GM08714 (cell line): ENCODE data around the gene HOXB7.

Source experiments
- H3K4me3 ChIP-seq: fragments of 200-500 bp; sonication (Bioruptor generic); 2 replicates; pipeline ENCODE4 v1.5.1; 2014; ENCODE audit warnings: mild to moderate bottlenecking, low read length, inconsistent platforms
- ZNF274 ChIP-seq: IDR thresholded peaks from 2 replicates; pipeline ENCODE4 v1.6.1; 2012; ENCODE audit warnings: mild to moderate bottlenecking, low read depth, low read length

HOXB7 gene

DNA sequence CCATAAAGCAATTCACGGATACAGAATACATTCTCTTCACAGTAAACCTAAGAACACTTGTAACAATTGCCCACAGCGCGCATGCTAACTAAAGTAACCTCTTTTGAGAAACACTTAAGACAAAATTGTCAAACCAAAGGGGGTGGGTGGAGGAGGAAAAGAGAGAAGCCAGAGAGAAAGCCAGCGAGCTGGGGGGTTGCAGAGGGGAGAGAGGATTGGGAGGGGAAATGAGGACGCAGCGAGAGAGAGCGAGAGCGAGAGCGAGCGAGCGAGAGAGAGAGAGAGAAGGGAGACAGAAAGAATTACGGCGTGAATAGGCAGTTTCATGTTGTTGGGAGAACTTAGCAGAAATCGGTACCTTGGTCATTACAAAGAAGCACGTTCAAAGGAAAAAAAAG, 1.6 kb upstream of the HOXB7 start:
- H3K4me3 ChIP-seq, result peak overlapping the region; percentile 28; the same call in 1 of the 2 replicates
- TF ChIP-seq ZNF274, result no peak

DNA sequence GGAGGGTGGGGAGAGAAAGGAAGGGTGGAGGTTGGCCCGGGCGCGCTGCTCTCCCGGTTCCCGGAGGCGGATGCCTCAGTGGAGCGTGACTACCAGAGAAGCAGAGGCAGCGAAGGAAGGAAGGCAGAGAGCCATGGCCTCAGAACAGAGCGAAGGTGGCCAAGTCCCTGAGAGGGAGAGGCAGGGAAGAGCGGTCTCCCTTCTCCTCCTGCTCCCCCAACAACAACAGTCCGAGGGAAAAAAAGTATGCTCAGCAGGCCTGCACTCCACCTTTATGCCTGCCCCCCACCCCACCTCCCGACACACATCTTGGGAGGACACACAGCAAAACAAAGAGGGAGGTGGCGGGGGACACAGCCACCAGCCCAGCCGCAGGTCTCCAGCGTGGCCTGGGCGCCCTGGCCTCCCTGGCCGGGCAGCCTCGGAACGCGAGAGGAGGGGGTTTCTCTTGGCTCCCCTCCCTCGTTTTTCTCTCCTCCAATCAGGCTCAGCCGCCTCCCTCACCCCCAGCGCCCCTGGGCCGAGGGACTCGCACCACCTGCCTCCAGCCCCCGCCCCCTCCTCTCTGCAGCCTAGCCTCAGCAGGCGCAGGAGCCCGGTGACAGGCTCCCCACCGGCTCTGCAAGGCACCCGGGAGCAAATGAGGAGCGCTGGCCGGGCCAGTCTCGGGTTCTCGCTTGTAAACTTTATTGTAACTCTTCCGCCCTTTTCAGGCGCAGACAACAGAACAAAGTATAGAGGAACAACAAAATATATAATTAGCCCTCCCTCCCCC, 1.1 kb upstream of the HOXB7 start:
- no peak for TF ChIP-seq ZNF274
- peak overlapping the region; percentile 73 for H3K4me3 ChIP-seq

DNA sequence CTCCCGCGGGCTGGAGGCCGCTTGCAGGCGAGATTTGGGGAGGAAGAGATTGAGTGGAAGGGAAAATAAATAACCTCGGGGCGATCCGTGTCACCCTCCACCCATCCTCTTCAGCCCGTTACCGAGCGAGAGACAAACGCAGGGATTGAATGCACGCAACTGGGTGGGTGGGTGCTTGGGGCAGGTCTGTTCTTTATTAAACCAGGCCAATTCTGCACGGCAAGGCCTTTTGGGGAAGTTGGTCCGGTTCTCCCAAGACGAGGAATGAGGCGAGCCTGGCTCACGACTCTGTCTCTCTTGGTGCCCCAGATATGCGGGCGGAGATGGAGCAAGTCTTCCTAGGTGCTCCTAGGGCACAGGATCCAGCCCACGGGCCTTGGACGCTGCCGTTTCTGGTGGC, 396 bp upstream of the HOXB7 start:
- TF ChIP-seq ZNF274, result no peak
- peak overlapping the region; percentile 73 for H3K4me3 ChIP-seq

GRCh38 chr17:48609759-48610281, 997 bp downstream of the HOXB7 start:
- peak overlapping the region; percentile 73; the same call in 1 of the 2 replicates for H3K4me3 ChIP-seq
- no peak for TF ChIP-seq ZNF274

GRCh38 chr17:48609033-48609432, 1.8 kb downstream of the HOXB7 start:
- TF ChIP-seq ZNF274, result no peak
- no peak overlapping the region for H3K4me3 ChIP-seq

DNA sequence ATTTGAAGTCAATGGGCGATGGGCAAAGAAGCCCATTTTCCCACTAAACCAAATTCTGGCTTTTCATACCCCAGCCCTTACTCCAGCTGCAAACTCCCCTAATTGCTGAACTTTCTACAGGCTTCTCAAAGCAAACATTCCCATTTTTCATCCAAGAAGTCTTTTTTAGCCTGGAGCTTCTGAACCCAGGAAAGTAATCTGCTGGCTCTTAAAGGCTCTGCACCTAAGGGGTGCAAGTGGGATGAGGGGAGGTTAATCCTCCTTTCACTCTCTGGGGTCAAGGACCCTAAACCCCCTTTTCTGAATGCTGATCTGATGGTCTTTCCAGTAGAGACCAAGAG, 2.4 kb downstream of the HOXB7 start:
- no peak for TF ChIP-seq ZNF274
- no peak overlapping the region for H3K4me3 ChIP-seq

DNA sequence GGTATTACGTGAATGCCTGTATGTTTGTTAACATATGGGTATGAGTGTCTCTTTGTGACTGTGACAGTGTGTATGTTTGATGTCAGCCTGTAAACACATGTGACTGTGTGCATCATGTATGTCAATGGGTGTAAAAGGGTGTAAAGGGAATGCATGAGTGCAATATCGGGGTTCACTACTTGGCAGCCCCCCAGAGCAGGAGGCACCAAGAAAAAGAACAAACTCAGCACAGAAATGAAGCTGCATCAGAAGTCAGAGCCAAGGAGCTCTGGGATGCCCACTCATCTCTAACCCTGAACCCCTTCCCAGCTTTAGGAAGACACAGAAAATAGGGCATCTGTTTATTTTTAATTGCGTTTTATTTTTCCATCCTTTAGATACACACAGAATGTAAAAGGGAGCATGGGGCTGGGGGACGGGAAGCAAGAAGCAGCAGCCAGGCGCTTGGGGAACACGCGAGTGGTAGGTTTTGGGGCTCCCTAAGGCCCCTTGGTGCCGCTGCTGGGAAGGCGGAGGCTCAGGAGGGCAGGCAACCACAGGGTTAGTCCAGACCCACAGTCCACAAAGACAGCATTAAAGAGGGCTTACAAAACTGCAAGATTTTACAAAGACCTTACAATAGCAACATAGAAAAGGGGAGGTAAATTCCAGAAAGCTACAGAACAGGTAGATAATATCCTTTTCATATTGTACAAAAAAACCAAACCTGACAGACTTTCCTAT, 3.8 kb downstream of the HOXB7 start:
- H3K4me3 ChIP-seq, result no peak overlapping the region
- TF ChIP-seq ZNF274, result no peak

GRCh38 chr17:48605991-48606891, 4.6 kb downstream of the HOXB7 start:
- no peak for TF ChIP-seq ZNF274
- no peak overlapping the region for H3K4me3 ChIP-seq

- H3K4me3 ChIP-seq, result no peak overlapping the region
- no peak for TF ChIP-seq ZNF274
Observed at GRCh38 chr17:48605409-48605919, 5.4 kb downstream of the HOXB7 start.

GRCh38 chr17:48604770-48605329, 6.0 kb downstream of the HOXB7 start, which contains the start of gene HOXB6:
TSS of gene HOXB6 (minus strand) at chr17:48604986. CDS start at chr17:48598150, 6,836 bp downstream.
- peak within 1 kb of the TSS; percentile 17; the same call in 1 of the 2 replicates for H3K4me3 ChIP-seq
- TF ChIP-seq ZNF274, result no peak

- peak overlapping the region; percentile 17; the same call in 1 of the 2 replicates for H3K4me3 ChIP-seq
- TF ChIP-seq ZNF274, result no peak
Observed at GRCh38 chr17:48603959-48604769, 6.7 kb downstream of the HOXB7 start.

DNA sequence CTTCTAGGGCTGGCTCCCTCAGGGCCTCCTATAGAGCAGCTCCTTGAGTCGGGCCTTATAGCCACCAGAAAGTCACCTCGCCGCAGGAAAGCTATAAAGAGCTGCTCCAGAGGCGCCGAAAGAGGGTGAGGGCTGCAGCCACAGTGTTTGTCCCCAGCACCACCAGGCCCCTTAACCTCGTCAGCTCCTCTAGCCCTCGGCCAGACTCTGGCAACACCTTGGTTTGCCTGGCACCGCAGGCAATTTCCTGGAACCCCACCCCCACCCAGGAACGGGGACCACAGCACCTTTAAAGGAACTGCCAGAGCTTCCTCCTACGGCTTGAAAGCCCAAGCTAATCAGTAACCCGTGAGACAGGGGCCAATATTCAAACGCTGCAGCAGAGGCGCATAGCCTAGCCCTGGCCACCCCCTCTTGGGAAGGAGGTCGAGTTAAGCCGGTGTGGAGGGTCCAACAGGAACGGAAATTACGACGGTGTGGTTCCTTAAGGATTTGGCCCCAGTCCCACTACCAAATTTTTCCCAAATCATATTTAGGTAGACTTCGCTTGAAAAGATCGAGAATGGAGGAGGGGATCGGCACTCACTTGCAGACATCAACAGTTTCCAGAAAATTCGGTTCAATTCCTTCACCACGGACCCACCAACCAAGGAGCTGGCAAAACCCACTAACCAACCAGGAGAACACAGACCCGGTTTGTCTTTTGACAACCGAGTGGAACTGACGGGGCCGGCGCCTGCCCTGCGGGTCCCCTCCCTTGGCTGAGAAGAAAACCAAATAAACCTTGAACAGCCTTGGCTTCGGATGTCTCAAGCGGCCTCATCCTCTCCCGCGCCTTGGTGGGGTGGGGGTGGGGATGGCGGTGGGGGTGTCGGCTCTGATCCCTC, 9.0 kb downstream of the HOXB7 start:
- no peak for TF ChIP-seq ZNF274
- no peak overlapping the region for H3K4me3 ChIP-seq
